ENCODE results near the gene OCIAD1.
"Not testable (repeated sequence)": the region's sequence is repeated elsewhere in the genome, so short reads cannot be mapped to it uniquely, and the experiment has no call there.

The OCIAD1 gene, protein sequence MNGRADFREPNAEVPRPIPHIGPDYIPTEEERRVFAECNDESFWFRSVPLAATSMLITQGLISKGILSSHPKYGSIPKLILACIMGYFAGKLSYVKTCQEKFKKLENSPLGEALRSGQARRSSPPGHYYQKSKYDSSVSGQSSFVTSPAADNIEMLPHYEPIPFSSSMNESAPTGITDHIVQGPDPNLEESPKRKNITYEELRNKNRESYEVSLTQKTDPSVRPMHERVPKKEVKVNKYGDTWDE

GRCh38 chr4:48830706-48831531 lies at the start of gene OCIAD1:
TSS of gene OCIAD1 (plus strand) at chr4:48831088. CDS start at chr4:48832625, 1,537 bp downstream.
- peak; percentile 97 to 99 for DNase-seq

- DNase-seq = peak in 1 of 2 experiments; percentile 31
These were observed 48.9 kb upstream of the OCIAD1 start for GRCh38 chr4:48781968-48782367.

DNA sequence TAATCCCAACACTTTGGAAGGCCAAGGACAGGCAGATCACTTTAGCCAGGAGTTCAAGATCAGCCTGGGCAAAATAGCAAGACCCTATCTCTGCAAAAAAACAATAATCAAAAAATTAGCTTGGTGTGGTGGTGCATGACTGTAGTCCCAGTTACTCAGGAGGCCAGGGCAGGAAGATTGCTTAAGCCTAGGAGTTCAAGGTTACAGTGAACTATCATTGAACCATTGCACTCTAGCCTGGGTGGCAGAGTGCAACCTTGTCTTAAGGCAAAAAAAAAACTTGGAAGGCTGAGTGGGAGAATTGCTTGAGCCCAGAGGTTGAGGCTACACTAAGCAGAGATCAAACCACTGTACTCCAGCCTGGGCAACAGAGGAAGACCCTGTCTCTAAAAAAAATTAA lies 45.6 kb upstream of the OCIAD1 start:
- no peak for DNase-seq

GRCh38 chr4:48786549-48786948 lies 44.3 kb upstream of the OCIAD1 start:
- DNase-seq = no peak

GRCh38 chr4:48787056-48787455 lies 43.8 kb upstream of the OCIAD1 start:
- DNase-seq = no peak

GRCh38 chr4:48790561-48790960 lies 40.3 kb upstream of the OCIAD1 start:
- DNase-seq = no peak

GRCh38 chr4:48791313-48791712 lies 39.6 kb upstream of the OCIAD1 start:
- no peak for DNase-seq

GRCh38 chr4:48792348-48793006 lies 38.4 kb upstream of the OCIAD1 start:
- DNase-seq = no peak

DNA sequence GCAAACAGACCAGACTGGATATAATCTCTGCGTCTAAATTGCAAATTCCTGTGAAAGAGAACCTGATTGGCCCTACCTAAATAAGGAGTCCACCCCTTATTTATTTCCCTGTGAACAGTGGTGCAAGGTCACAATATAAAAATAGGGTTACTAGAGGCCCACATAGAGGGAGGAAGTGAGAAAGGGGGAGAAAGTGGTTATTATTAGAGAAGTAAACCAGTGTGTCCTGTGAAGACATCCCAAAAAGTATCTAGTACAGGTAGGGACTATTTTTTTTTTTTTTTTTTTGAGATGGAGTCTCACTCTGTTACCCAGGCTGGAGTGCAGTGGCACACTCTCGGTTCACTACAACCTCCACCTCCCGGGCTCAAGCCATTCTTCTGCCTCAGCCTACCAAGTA lies 35.8 kb upstream of the OCIAD1 start:
- DNase-seq = no peak

GRCh38 chr4:48796191-48796926 lies 34.5 kb upstream of the OCIAD1 start:
- peak in 1 of 2 experiments; percentile 28 for DNase-seq

GRCh38 chr4:48796927-48797679 lies 33.8 kb upstream of the OCIAD1 start:
- DNase-seq = no peak

- DNase-seq = no peak
These were observed 32.8 kb upstream of the OCIAD1 start for GRCh38 chr4:48798117-48798516.

- no peak for DNase-seq
These were observed 31.7 kb upstream of the OCIAD1 start for GRCh38 chr4:48799157-48799556.

GRCh38 chr4:48800155-48800554 lies 30.7 kb upstream of the OCIAD1 start:
- DNase-seq = not testable (repeated sequence)

GRCh38 chr4:48801016-48801715 lies 29.7 kb upstream of the OCIAD1 start:
- no peak for DNase-seq

DNA sequence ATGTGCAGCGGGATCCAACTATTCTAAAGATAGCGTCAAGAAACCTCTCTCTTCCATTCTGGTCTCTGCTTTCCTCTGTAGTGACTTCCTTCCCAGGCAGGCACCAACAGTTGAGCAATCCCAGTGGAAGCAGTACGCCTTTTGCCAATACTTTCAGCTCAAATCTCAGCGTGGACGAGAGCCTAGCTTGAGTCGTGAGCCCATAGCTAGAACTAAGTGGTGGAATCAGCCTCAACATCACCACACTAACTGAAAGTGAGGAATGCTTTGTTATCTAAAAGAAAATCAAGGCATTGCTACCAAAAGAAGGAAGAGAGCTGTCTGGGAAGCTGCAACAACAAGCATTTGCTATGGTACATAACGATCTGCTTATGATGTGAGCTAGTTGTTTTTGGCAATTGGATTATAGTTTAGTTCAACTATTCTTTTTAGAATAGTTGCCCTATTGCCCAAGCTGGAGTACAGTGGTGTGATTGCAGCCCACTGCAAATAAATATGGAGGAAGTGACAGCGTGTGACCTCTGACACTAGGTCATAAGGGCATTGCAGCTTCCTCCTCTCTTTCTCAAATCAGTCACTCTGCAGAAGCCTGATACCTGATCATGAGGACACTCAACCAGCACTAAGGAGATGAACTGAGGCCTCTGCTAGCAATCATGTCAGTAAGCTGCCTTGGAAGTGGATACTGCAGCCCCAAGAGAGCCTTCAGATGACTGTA lies 26.1 kb upstream of the OCIAD1 start:
- DNase-seq = no peak

DNA sequence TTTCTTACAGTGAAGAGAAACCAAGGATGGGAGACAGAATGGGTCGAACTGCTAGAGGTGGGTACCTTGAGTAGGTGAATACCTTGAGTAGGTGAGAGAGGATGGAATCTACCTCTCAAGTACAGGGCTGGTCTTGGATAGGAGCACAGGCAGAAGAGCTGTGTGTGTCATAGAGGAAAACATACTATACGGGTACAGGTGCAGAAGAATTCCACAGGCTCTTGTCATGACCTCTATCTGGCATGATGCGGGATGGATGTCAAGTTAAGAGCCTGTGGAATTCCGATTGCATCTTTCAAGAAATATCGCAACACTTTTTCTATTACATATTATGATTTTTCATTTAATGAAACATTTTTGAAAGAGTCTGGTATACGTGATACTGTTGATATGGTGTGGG lies 18.0 kb upstream of the OCIAD1 start:
- no peak for DNase-seq

DNA sequence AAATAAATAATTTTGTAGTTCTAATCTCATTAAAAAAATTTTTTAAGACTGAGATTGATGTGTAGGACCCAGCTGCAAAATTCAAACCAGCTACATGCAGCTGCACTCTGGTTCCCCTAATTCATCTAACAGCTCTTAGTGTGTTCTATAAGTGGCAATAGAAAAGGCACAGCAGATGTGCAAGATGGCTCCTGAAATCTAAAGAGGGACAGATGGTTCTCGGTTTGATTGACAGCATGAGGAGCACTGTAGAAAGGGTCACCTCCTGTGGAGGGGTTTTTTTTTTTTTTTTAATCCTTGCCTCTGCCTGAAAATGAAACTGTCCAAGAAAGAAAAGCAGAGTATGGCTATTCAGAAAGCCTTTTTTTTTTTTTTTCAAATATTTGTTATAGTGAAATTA lies 16.9 kb upstream of the OCIAD1 start:
- no peak for DNase-seq

- DNase-seq = no peak
These were observed 15.4 kb upstream of the OCIAD1 start for GRCh38 chr4:48815483-48815882.

DNA sequence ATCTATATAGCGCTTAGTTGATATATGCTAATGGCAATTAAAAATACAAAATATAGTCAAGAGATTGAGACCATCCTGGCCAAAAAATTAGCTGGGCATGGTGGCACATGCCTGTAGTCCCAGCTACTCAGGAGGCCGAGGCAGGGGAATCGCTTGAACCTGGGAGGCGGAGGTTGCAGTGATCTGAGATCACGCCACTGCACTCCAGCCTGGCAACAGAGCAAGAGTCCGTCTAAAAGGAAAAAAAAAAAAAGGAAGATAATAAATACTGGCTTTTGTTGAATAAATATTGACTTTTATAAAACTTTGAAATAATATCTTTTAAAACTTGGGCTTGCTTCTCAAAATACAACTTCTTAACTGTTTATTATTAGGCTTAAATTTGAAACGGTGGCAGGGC lies 14.6 kb upstream of the OCIAD1 start:
- not testable (repeated sequence) for DNase-seq

GRCh38 chr4:48816971-48817370 lies 13.9 kb upstream of the OCIAD1 start:
- no peak for DNase-seq

Measured in NCI-H526 (cell line).